SK-N-MC (cell line): ENCODE results near the gene MNAT1.

ENCODE experiments used
- EZH2 ChIP-seq: fragments of 200-600 bp; sonication (generic); IDR thresholded peaks from one replicate; pipeline ENCODE4 v1.6.1; 2017; ENCODE audit warnings: antibody characterized with exemption
- POLR2AphosphoS5 ChIP-seq: IDR thresholded peaks from 2 replicates; pipeline ENCODE4 v1.6.1; 2012; ENCODE audit warnings: mild to moderate bottlenecking, low read depth, low read length, borderline replicate concordance

DNA sequence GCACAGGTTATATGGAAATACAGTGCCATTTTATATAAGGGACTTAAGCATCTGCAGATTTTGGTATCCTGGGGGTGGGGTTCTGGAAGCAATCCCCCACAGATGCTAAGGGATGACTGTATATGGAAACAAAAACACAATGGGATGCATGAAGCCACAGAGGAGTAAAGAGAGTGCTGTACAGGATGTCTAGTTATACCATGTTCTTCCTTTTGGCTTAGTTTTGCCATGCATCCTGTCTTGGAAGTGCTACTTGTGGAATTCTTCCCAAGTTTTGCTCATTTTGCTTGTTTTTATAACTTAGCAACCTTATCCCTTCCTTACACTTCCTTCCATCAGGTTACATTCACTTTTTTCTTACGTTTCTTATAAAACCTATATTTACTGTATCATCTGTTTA lies 190.7 kb downstream of the MNAT1 start:
- TF ChIP-seq POLR2AphosphoS5 (no peak), EZH2 (no peak)
